Amygdala (tissue), 56 donors: ENCODE results near the gene THEMIS.
"Not testable (repeated sequence)": the region's sequence is repeated elsewhere in the genome, so short reads cannot be mapped to it uniquely, and the experiment has no call there.

Source experiments
- DNase-seq, 56 donors: peaks; one replicate each; lab custom pipeline; 2025; lab: John Stamatoyannopoulos, UW

Gene THEMIS, protein sequence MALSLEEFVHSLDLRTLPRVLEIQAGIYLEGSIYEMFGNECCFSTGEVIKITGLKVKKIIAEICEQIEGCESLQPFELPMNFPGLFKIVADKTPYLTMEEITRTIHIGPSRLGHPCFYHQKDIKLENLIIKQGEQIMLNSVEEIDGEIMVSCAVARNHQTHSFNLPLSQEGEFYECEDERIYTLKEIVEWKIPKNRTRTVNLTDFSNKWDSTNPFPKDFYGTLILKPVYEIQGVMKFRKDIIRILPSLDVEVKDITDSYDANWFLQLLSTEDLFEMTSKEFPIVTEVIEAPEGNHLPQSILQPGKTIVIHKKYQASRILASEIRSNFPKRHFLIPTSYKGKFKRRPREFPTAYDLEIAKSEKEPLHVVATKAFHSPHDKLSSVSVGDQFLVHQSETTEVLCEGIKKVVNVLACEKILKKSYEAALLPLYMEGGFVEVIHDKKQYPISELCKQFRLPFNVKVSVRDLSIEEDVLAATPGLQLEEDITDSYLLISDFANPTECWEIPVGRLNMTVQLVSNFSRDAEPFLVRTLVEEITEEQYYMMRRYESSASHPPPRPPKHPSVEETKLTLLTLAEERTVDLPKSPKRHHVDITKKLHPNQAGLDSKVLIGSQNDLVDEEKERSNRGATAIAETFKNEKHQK

DNA sequence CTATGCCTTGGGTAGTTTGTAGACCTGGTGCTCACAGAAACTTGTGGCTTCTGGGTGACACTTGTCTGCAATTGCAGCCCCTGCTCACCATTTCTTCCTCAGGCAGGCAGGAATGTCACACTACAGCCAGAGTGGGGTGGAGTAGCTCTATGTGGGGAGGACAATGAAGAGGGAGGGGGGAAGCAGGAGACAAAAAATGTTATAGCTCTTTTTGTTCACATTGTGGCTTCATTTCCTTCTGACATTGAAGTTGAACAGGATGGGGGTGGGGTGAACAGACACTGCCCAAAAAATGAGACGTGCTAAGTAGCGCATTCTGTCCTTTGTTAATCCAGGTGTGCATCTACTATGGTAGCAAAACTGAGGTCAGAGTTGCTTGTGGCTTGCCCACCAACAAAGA lies at the start of gene THEMIS:
TSS of gene THEMIS (minus strand) at position 124 of the 400 bp plus-strand sequence. CDS start 126 bp downstream, outside the sequence.
- DNase-seq: no peak

- DNase-seq: no peak
These were observed 48.4 kb upstream of the THEMIS start for GRCh38 chr6:127949251-127949650.

- no peak for DNase-seq
These were observed 45.5 kb upstream of the THEMIS start for GRCh38 chr6:127946388-127946787.

- DNase-seq: no peak
These were observed 44.7 kb upstream of the THEMIS start for GRCh38 chr6:127945434-127946097.

DNA sequence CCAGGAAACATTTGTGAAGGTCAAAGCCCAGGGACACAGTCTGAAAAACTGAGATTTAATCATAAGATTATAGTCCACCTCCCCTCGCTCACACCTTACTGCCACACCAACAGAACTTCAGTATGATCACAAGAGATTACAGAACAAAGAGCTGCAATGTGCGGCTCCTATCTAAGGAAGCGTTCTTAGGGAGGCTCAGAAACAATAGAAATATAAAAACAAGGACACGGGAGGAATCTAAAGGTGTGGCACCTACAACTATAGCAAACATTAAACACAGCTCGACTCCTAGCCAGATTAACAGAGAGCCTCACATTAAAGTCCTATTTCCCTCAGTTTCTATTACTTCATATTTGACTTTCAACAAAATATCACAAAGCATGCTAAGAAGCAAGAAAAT lies 40.4 kb upstream of the THEMIS start:
- no peak for DNase-seq

GRCh38 chr6:127939442-127940066 lies 38.7 kb upstream of the THEMIS start:
- DNase-seq: no peak

DNA sequence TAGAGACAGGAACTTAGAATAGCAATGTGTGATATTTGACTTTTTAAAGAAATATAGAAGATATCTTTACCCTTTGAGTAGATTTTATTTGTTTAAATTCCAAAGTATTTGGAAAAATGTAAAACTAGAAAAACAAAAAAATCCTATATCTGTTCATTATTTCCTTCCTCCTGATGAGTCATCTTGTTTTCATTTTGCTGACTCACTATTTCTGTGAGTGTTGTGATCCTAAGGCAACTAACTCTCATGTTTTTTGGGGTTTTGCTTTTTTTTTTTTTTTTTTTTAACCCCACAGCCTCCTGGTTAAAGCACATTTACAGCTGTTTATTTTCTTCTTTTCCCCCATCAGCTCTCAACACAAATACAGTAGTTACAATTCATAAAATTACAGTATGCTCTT lies 37.8 kb upstream of the THEMIS start:
- DNase-seq: no peak

DNA sequence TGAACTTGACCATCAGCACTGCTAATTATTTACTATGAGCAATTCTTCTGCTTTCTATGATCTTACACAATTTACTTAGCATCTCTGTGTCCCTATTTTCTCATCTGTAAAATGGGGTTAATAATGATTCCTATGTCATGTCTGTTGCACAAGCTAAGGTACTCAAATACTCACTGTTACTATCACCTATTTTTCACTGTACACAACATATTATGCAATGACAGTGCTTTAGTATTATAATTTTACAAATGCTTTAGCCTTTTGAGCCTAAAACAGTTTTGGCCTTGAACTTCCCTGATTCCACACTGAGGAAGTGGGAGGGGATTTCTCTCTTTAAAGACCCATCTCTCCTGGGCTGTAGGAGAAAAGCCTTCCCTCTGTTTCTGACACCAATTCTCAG lies 36.9 kb upstream of the THEMIS start:
- DNase-seq: no peak

DNA sequence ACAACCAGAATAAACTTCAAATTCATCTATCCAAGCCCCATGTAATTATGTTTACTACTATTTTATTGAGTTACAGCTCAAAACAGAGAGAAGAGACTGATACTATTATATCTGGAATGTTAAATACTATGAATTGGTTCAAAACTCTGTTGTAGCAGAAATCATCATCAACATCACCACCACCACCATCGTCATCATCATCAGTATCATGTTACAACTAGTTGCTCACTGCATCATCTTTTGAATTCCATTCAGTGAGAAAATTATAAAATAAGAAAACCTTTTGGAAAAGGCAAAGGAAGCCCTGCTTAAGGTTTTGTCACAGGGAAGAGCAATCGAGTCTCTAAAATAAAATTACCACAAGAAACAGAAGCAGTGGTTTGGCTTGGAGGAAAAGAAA lies 36.2 kb upstream of the THEMIS start:
- DNase-seq: no peak

GRCh38 chr6:127934956-127935355 lies 34.1 kb upstream of the THEMIS start:
- DNase-seq: no peak

GRCh38 chr6:127933852-127934840 lies 33.3 kb upstream of the THEMIS start:
- no peak for DNase-seq

DNA sequence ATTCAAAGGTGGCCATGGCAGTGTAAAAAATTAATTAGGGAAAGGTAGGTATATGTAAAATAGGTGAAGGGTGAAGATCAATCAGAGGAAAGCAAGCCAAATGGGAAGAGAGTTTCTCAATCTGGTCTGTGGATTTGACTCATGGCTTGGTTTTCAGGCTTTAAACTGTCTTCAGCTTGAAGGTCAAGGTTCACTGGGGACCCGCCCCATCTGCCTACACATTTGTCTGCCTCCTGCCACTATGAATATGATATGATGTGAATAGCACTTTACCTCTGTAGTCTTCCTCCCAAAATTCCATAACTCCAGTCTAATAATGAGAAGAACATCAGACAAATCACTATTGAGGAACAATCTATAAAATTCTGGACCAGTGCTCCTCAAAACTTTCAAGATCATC lies 32.3 kb upstream of the THEMIS start:
- no peak for DNase-seq

DNA sequence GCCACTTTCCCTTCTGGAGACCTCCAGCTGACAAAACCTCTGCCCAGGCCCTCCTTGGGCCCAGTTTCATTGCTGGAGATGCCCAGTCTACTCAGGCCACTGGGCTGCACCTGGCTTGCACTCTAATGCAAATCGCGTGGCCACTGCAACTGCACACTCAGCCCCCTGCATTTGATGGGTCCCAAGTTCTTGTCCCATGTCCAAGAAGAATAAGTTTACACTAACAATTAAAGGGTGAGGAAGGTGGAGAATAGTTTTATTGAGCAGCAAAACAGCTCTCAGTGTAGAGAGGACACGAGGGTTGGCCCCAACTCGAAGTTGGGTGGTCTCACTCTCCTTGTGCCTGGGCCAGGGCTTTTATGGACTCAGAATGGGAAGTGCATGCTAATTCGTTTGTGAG lies 31.9 kb upstream of the THEMIS start:
- no peak for DNase-seq

- DNase-seq: not testable (repeated sequence)
These were observed 25.6 kb upstream of the THEMIS start for GRCh38 chr6:127926441-127926840.

DNA sequence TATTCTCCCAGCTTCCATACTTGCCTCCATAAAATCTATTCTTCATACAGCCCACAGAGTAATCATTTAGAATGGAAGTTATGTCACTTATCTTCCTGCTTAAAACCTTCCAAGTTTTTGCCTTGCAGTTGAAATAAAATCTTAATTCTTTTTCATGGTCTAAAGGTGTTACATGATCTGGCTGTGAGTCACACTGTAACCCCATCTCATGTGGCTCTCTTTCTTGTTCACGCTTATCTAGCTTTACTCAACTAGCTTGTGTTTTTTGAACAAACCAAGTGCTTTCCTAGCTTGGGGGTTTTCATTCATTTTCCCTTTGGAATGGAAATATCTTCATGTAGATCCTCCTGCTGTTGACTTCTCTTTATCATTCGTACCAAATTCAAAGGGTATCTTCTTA lies 23.6 kb upstream of the THEMIS start:
- DNase-seq: no peak

DNA sequence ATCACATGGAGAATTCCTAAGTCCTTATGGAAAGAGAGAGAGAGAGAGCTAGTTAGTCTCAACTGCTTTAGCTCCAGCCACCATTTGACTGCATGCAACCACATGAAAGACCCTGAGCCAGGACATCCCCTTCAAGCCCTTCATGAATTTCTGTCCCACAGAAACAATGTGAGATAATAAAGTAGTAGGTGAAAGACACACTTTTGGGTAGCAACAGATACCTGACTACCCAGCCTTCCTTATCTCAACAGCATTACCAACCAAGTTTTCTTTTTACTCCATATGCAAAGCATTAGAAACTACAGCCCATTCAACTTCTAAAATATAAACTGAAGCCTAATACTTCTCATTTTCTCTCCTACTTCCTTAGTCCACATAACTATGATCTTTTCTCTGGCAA lies 23.2 kb upstream of the THEMIS start:
- DNase-seq: no peak

GRCh38 chr6:127923135-127923534 lies 22.3 kb upstream of the THEMIS start:
- DNase-seq: no peak

- DNase-seq: no peak
These were observed 21.1 kb upstream of the THEMIS start for GRCh38 chr6:127921982-127922381.

GRCh38 chr6:127920804-127921203 lies 19.9 kb upstream of the THEMIS start:
- DNase-seq: peak in 3 of 56 donors; percentile 1 to 6 (median 1)
